ENCODE data around the gene SEMA5B.

DNA sequence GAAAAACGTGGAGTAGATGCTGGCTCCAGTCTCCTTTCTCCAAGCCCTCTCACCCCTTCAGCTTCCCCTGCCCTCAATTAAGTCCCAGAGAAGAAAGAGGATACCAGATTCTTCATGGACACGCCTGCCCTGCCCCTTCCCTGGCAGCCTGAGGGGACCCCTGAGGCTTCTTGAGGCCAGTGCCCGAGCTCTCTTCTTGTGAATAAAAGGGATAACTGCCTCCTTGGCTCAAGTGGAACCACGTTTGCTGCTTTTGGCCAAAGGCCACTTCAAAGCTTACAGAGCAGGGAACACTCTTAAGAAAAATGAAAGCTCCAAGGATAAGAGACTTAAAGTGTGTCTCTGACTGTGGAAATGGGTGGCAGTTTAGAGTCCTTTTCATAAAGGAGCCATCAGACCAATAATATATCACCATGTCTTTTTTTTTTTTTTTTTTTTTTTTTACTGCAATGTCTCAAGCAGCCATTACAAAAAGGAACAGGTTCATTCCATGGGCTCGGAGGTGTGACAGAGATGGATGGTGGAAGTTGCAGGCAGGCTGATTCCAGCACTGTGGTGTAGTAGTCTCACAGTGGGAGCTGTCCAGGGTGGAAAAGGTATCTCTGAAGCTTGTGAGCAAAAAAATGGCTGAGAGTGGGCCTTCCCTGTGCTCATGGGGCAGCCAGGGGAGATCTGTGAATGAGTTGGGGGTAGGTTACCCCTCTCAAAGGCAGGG is 108.8 kb downstream of the SEMA5B start:
- TF ChIP-seq, protein P1, sequence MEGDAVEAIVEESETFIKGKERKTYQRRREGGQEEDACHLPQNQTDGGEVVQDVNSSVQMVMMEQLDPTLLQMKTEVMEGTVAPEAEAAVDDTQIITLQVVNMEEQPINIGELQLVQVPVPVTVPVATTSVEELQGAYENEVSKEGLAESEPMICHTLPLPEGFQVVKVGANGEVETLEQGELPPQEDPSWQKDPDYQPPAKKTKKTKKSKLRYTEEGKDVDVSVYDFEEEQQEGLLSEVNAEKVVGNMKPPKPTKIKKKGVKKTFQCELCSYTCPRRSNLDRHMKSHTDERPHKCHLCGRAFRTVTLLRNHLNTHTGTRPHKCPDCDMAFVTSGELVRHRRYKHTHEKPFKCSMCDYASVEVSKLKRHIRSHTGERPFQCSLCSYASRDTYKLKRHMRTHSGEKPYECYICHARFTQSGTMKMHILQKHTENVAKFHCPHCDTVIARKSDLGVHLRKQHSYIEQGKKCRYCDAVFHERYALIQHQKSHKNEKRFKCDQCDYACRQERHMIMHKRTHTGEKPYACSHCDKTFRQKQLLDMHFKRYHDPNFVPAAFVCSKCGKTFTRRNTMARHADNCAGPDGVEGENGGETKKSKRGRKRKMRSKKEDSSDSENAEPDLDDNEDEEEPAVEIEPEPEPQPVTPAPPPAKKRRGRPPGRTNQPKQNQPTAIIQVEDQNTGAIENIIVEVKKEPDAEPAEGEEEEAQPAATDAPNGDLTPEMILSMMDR (IDR thresholded peaks at IDR 0.05; ENCODE audit: low read depth, low read length, missing input control), result no peak
- no peak for TF ChIP-seq REST (IDR thresholded peaks at IDR 0.05)
- no peak for TF ChIP-seq JUND (IDR thresholded peaks at IDR 0.05)
- no peak for TF ChIP-seq YY1 (IDR thresholded peaks at IDR 0.05)
- no peak for TF ChIP-seq RXRA (IDR thresholded peaks at IDR 0.05)

All from liver (tissue), 3 donors.